Ishikawa (cell line): Measurements from ENCODE around the gene ZBTB16.

Source experiments
- CREB1 ChIP-seq: IDR thresholded peaks from 2 replicates; pipeline ENCODE4 v1.6.1; 2012; ENCODE audit warnings: low read depth
- EGR1 ChIP-seq: IDR thresholded peaks from 2 replicates; pipeline ENCODE4 v1.6.1; 2012
- EP300 ChIP-seq: IDR thresholded peaks from 2 replicates; pipeline ENCODE4 v1.6.1; 2012; ENCODE audit warnings: borderline replicate concordance
- MAX ChIP-seq: IDR thresholded peaks from 2 replicates; pipeline ENCODE4 v1.6.1; 2012
- REST ChIP-seq: IDR thresholded peaks from 2 replicates; pipeline ENCODE4 v1.6.1; 2012; ENCODE audit warnings: low read depth, mild to moderate bottlenecking
- TAF1 ChIP-seq: IDR thresholded peaks from 2 replicates; pipeline ENCODE4 v1.6.1; 2012; ENCODE audit warnings: low read depth, mild to moderate bottlenecking
- TCF12 ChIP-seq: IDR thresholded peaks from 2 replicates; pipeline ENCODE4 v1.6.1; 2012; ENCODE audit warnings: low read depth
- USF1 ChIP-seq: IDR thresholded peaks from 2 replicates; pipeline ENCODE4 v1.6.1; 2012
- YY1 ChIP-seq: IDR thresholded peaks from 2 replicates; pipeline ENCODE4 v1.6.1; 2012; ENCODE audit warnings: low read depth
- ZBTB7A ChIP-seq: IDR thresholded peaks from 2 replicates; pipeline ENCODE4 v1.6.1; 2012; ENCODE audit warnings: low read depth

- TF ChIP-seq USF1 (no peak), CREB1 (no peak), REST (no peak), EP300 (no peak), EGR1 (no peak), TAF1 (no peak), MAX (no peak), YY1 (no peak), TCF12 (no peak), ZBTB7A (no peak)
Observed at GRCh38 chr11:114172055-114172861, 112.7 kb downstream of the ZBTB16 start.
